HEK293 (cell line): Measurements from ENCODE around the gene TLE3.

Experiments used
- CTCF ChIA-PET: fragments of 350-600 bp; formaldehyde crosslinking; extraction: SDS; loops from one replicate; lab custom pipeline; 2021; ENCODE audit warnings: antibody characterized with exemption; lab: Yijun Ruan, JAX
- POLR2A ChIA-PET: fragments of 300-600 bp; formaldehyde crosslinking; extraction: SDS; loops from one replicate; lab custom pipeline; 2020; ENCODE audit warnings: antibody characterized with exemption, inconsistent platforms; lab: Yijun Ruan, JAX
- H3K27ac ChIP-seq: fragments of 200-500 bp; sonication (Bioruptor generic); 2 replicates; pipeline ENCODE4 v1.5.1; 2014; ENCODE audit warnings: low read depth, low read length, control low read depth, inconsistent platforms; ENCODE audit errors: extremely low read depth
- H3K36me3 ChIP-seq, 2 experiments: fragments of 200-500 bp in 1 of 2; sonication (Bioruptor generic) in 1 of 2; 1 replicate in 1 of 2; 2 replicates in 1 of 2; pipeline ENCODE4 v1.5.1; 2014 to 2017; ENCODE audit warnings: inconsistent platforms in 2 of 2, low read length in 2 of 2; ENCODE audit not compliant: control insufficient read depth in 2 of 2, insufficient read depth in 1 of 2
- H3K4me1 ChIP-seq: fragments of 200-500 bp; sonication (Bioruptor generic); 2 replicates; pipeline ENCODE4 v1.5.1; 2014; ENCODE audit warnings: mild to moderate bottlenecking, low read length, inconsistent platforms; ENCODE audit not compliant: control insufficient read depth, insufficient read depth
- H3K4me3 ChIP-seq: 2 replicates; pipeline ENCODE4 v1.5.1; 2011; ENCODE audit warnings: low read depth, mild to moderate bottlenecking, control low read depth, low read length, moderate library complexity
- H3K9me3 ChIP-seq: fragments of 200-500 bp; sonication (Bioruptor generic); 2 replicates; pipeline ENCODE4 v1.5.1; 2014; ENCODE audit warnings: low read depth, low read length, inconsistent platforms; ENCODE audit not compliant: control insufficient read depth, insufficient read depth
- ATF2 ChIP-seq: fragments of 450-650 bp; formaldehyde crosslinking; IDR thresholded peaks from 2 replicates; pipeline ENCODE4 v1.5.1; 2016; ENCODE audit warnings: missing biosample characterization, missing genetic modification characterization, low read depth
- GLIS2 ChIP-seq: fragments of 450-650 bp; formaldehyde crosslinking; IDR thresholded peaks from 2 replicates; pipeline ENCODE4 v1.5.1; 2016; ENCODE audit warnings: missing biosample characterization, missing genetic modification characterization
- PRDM1 ChIP-seq: fragments of 450-650 bp; formaldehyde crosslinking; IDR thresholded peaks from 2 replicates; pipeline ENCODE4; 2016; ENCODE audit warnings: missing biosample characterization, missing genetic modification characterization
- ZBTB17 ChIP-seq: fragments of 450-650 bp; formaldehyde crosslinking; IDR thresholded peaks from 2 replicates; pipeline ENCODE4 v1.5.1; 2016; ENCODE audit warnings: missing biosample characterization, missing genetic modification characterization
- ZBTB48 ChIP-seq: fragments of 450-650 bp; formaldehyde crosslinking; IDR thresholded peaks from 2 replicates; pipeline ENCODE4 v1.5.1; 2016; ENCODE audit warnings: missing biosample characterization, missing genetic modification characterization
- ZIC2 ChIP-seq: fragments of 450-650 bp; formaldehyde crosslinking; IDR thresholded peaks from 2 replicates; pipeline ENCODE4 v1.5.1; 2016; ENCODE audit warnings: missing biosample characterization, missing genetic modification characterization
- ZNF157 ChIP-seq: fragments of 450-650 bp; formaldehyde crosslinking; IDR thresholded peaks from 2 replicates; pipeline ENCODE4 v1.5.1; 2016; ENCODE audit warnings: missing biosample characterization, missing genetic modification characterization
- ZNF211 ChIP-seq: fragments of 450-650 bp; formaldehyde crosslinking; IDR thresholded peaks from 2 replicates; pipeline ENCODE4 v1.5.1; 2016; ENCODE audit warnings: low read depth, missing biosample characterization, missing genetic modification characterization
- ZNF248 ChIP-seq: fragments of 450-650 bp; formaldehyde crosslinking; IDR thresholded peaks from 2 replicates; pipeline ENCODE4 v1.5.1; 2017; ENCODE audit warnings: missing biosample characterization, missing genetic modification characterization
- ZNF311 ChIP-seq: fragments of 450-650 bp; formaldehyde crosslinking; IDR thresholded peaks from 2 replicates; pipeline ENCODE4 v1.5.1; 2017; ENCODE audit warnings: missing biosample characterization, missing genetic modification characterization, borderline replicate concordance
- ZNF426 ChIP-seq: fragments of 450-650 bp; formaldehyde crosslinking; IDR thresholded peaks from 2 replicates; pipeline ENCODE4 v1.5.1; 2017; ENCODE audit warnings: missing biosample characterization, missing genetic modification characterization, mild to moderate bottlenecking, inconsistent platforms, moderate library complexity
- ZNF544 ChIP-seq: fragments of 450-650 bp; formaldehyde crosslinking; IDR thresholded peaks from 2 replicates; pipeline ENCODE4 v1.5.0; 2017; ENCODE audit warnings: missing biosample characterization, missing genetic modification characterization
- ZNF629 ChIP-seq: fragments of 450-650 bp; formaldehyde crosslinking; IDR thresholded peaks from 2 replicates; pipeline ENCODE4 v1.5.1; 2017; ENCODE audit warnings: missing biosample characterization, missing genetic modification characterization
- ZNF792 ChIP-seq: fragments of 450-650 bp; formaldehyde crosslinking; IDR thresholded peaks from 2 replicates; pipeline ENCODE4 v1.5.1; 2016; ENCODE audit warnings: missing biosample characterization, missing genetic modification characterization
- TF ChIP-seq, protein P1 (sequence below): fragments of 450-650 bp; formaldehyde crosslinking; IDR thresholded peaks from 2 replicates; pipeline ENCODE4 v1.5.1; 2016; ENCODE audit warnings: missing biosample characterization, missing genetic modification characterization
- TF ChIP-seq, protein P2 (sequence below): fragments of 450-650 bp; formaldehyde crosslinking; IDR thresholded peaks from 2 replicates; pipeline ENCODE4 v1.5.1; 2017; ENCODE audit warnings: missing biosample characterization, missing genetic modification characterization

Gene TLE3

DNA sequence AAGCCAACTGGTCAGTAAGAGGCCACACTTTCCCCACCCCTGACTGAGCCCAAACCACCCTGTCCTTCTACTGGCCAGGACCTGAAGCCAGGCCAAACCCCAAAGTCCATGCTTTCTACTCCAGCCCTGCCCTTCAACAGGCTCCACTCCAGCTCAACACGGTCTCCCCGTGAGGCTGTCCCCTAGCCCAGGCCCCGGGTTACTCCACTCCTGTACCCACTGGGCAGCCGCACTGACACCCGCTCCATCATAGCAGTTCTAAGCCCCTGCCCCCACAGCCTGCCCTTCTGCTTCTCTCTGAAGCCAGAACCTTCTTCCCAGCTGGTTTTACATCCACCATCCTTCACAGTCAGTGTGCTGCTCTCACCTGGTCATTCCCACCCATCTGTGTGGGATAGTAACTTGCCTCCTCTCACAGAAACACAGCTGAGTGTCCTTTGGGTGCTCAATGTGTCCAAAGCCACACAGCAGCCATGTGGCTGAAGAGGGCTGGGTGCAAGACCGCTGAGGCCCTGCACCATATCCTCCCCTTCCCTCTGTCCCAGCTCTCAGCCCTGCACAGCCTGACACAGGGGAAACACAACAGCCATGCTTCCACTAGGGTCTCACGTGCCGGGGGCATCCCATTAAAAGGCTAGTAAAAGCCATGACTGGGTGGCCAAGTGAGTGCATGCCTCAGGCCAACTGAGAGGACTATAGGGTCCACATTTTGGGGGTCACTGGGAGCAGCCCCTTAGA lies 38.1 kb downstream of the TLE3 start:
- ChIA-PET CTCF (no interaction called here), POLR2A (no interaction called here)
- Histone ChIP-seq H3K4me3 (no peak overlapping the region), H3K27ac (no peak overlapping the region), H3K36me3 (peaks cover 53 to 94% of the 10 kb centered on the region in 2 experiments), H3K9me3 (no peaks in the 10 kb centered on the region), H3K4me1 (peaks cover 27% of the 10 kb centered on the region)
- TF ChIP-seq ZNF157 (tag by site-specific recombination), result no peak
- no peak for TF ChIP-seq ZNF211 (tag by site-specific recombination)
- TF ChIP-seq PRDM1 (tag by site-specific recombination), result no peak
- 0 out of 2 replicates have a peak, but pooled peaks have one; percentile 20 for TF ChIP-seq GLIS2 (tag by site-specific recombination)
- no peak for TF ChIP-seq ZBTB17 (tag by site-specific recombination)

DNA sequence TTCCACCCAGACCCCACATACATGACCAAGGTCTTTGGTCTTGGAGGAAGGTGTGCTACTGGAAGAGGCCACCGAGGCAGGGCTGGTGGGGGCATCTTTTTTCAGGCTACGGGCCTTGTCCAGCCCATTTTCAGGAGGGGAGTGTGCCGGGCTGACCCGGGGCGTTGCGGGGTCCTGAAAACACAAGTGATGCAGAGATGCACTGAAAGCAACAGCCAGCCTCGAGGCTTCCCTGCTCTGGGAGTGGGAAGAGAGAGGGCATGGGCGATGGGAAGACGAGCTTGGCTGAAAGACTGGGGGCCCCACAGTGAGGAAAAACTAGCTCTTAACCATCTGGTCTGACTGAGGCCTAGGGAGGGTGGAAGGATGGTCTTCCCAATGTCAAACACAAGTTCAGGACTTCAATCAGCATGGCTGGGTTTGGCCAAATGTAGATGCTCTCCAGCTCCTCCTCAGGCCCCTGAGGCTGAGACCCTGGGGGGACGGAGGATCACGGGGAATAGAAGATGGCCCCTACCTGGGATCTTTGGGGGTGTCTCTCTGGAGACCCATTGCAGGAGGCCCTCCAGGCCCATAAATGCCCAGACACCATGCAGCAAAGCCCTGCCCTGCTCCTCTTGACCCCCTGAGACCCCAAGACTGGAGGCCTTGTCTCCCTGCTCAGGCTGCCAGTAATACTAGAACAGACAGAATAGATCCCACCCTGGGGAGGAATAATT lies 38.9 kb downstream of the TLE3 start:
- Histone ChIP-seq H3K36me3 (peaks cover 54 to 94% of the 10 kb centered on the region in 2 experiments), H3K4me1 (peaks cover 19% of the 10 kb centered on the region), H3K4me3 (no peak overlapping the region), H3K9me3 (no peaks in the 10 kb centered on the region), H3K27ac (no peak overlapping the region)
- POLR2A ChIA-PET, result interaction anchor here (0.5 to 0.7 kb wide), 2 partner anchors 14 to 932 kb away, joined by 3 read pairs; no protein-coding TSS in a partner anchor
- TF ChIP-seq, protein P1, sequence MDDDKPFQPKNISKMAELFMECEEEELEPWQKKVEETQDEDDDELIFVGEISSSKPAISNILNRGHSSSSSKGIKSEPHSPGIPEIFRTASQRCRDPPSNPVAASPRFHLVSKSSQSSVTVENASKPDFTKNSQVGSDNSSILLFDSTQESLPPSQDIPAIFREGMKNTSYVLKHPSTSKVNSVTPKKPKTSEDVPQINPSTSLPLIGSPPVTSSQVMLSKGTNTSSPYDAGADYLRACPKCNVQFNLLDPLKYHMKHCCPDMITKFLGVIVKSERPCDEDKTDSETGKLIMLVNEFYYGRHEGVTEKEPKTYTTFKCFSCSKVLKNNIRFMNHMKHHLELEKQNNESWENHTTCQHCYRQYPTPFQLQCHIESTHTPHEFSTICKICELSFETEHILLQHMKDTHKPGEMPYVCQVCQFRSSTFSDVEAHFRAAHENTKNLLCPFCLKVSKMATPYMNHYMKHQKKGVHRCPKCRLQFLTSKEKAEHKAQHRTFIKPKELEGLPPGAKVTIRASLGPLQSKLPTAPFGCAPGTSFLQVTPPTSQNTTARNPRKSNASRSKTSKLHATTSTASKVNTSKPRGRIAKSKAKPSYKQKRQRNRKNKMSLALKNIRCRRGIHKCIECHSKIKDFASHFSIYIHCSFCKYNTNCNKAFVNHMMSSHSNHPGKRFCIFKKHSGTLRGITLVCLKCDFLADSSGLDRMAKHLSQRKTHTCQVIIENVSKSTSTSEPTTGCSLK, result no peak
- no peak for TF ChIP-seq ZNF792 (tag by site-specific recombination)
- TF ChIP-seq ATF2 (tag by site-specific recombination), result no peak
- no peak for TF ChIP-seq GLIS2 (tag by site-specific recombination)
- TF ChIP-seq ZNF426, result no peak
- TF ChIP-seq ZNF248, result no peak
- no peak for TF ChIP-seq ZBTB48 (tag by site-specific recombination)
- TF ChIP-seq, protein P2, sequence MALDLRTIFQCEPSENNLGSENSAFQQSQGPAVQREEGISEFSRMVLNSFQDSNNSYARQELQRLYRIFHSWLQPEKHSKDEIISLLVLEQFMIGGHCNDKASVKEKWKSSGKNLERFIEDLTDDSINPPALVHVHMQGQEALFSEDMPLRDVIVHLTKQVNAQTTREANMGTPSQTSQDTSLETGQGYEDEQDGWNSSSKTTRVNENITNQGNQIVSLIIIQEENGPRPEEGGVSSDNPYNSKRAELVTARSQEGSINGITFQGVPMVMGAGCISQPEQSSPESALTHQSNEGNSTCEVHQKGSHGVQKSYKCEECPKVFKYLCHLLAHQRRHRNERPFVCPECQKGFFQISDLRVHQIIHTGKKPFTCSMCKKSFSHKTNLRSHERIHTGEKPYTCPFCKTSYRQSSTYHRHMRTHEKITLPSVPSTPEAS (tag by site-specific recombination), result no peak
- no peak for TF ChIP-seq ZNF311 (tag by site-specific recombination)
- CTCF ChIA-PET, result no interaction called here

DNA sequence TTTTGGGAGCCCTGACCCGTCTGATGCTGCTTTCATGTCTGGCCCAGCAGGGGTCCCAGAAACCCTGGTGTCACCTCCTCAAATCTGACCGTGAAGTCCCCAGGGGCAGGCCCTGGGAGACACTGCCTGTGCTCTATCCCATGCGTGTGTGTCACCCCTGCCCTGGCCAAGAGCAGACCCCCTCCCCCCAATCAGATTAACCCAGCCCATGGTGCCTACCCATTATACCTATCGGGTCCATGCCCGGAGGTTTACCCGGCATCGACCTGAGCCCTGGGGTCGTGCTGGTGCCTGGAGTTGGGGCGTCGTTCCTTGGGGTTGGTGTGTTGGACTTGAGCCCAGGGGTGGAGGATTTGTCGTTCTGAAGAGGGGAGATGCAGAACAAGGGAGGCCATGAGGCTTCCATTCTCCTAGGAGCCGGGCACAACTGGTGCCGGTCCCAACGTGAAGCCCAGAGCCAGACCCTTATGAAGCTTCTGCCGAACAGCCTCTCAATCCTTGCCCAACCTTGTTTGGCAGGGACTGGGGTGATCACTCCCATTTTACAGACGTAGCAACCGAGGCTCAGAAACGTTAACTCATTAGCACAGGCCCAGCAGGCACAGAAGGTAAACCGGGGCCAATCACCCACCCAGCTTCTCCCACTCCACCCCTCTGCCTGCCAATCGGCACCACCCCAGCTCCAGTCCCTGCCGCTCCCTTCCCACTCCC lies 39.6 kb downstream of the TLE3 start:
- CTCF ChIA-PET, result no interaction called here
- POLR2A ChIA-PET, result interaction anchor here (0.5 to 1.2 kb wide), 2 partner anchors 9 to 931 kb away, joined by 3 to 5 read pairs; no protein-coding TSS in a partner anchor
- Histone ChIP-seq H3K9me3 (no peaks in the 10 kb centered on the region), H3K27ac (no peak overlapping the region), H3K4me3 (no peak overlapping the region), H3K4me1 (peaks cover 12% of the 10 kb centered on the region), H3K36me3 (peaks cover 57 to 94% of the 10 kb centered on the region in 2 experiments)
- TF ChIP-seq ZNF544 (no peak), ZIC2 (peak; percentile 52), ZNF629 (tag by site-specific recombination) (no peak)
